ENCODE results near the gene OCIAD1.
"Not testable (repeated sequence)": the region's sequence is repeated elsewhere in the genome, so short reads cannot be mapped to it uniquely, and the experiment has no call there.

Gene OCIAD1

GRCh38 chr4:48830706-48831531, at the start of gene OCIAD1:
Gene OCIAD1 (plus strand): TSS chr4:48831088. CDS start chr4:48832625, 1,537 bp downstream.
- peak; percentile 100 for DNase-seq (ENCODE audit: low read depth)

GRCh38 chr4:48781968-48782367, 48.9 kb upstream of the OCIAD1 start:
- no peak for DNase-seq (ENCODE audit: low read depth)

- no peak for DNase-seq (ENCODE audit: low read depth)
These were observed 45.6 kb upstream of the OCIAD1 start for GRCh38 chr4:48785302-48785701.

GRCh38 chr4:48786549-48786948, 44.3 kb upstream of the OCIAD1 start:
- DNase-seq (ENCODE audit: low read depth) = no peak

GRCh38 chr4:48787056-48787455, 43.8 kb upstream of the OCIAD1 start:
- DNase-seq (ENCODE audit: low read depth) = no peak

- no peak for DNase-seq (ENCODE audit: low read depth)
These were observed 40.3 kb upstream of the OCIAD1 start for GRCh38 chr4:48790561-48790960.

GRCh38 chr4:48791313-48791712, 39.6 kb upstream of the OCIAD1 start:
- DNase-seq (ENCODE audit: low read depth) = no peak

- DNase-seq (ENCODE audit: low read depth) = peak; percentile 4
These were observed 38.4 kb upstream of the OCIAD1 start for GRCh38 chr4:48792348-48793006.

GRCh38 chr4:48795108-48795507, 35.8 kb upstream of the OCIAD1 start:
- no peak for DNase-seq (ENCODE audit: low read depth)

- no peak for DNase-seq (ENCODE audit: low read depth)
These were observed 34.5 kb upstream of the OCIAD1 start for GRCh38 chr4:48796191-48796926.

- no peak for DNase-seq (ENCODE audit: low read depth)
These were observed 33.8 kb upstream of the OCIAD1 start for GRCh38 chr4:48796927-48797679.

- no peak for DNase-seq (ENCODE audit: low read depth)
These were observed 32.8 kb upstream of the OCIAD1 start for GRCh38 chr4:48798117-48798516.

- DNase-seq (ENCODE audit: low read depth) = no peak
These were observed 31.7 kb upstream of the OCIAD1 start for GRCh38 chr4:48799157-48799556.

GRCh38 chr4:48800155-48800554, 30.7 kb upstream of the OCIAD1 start:
- DNase-seq (ENCODE audit: low read depth) = not testable (repeated sequence)

GRCh38 chr4:48801016-48801715, 29.7 kb upstream of the OCIAD1 start:
- no peak for DNase-seq (ENCODE audit: low read depth)

- DNase-seq (ENCODE audit: low read depth) = no peak
These were observed 26.1 kb upstream of the OCIAD1 start for GRCh38 chr4:48804584-48805301.

- DNase-seq (ENCODE audit: low read depth) = no peak
These were observed 18.0 kb upstream of the OCIAD1 start for GRCh38 chr4:48812866-48813265.

- no peak for DNase-seq (ENCODE audit: low read depth)
These were observed 16.9 kb upstream of the OCIAD1 start for GRCh38 chr4:48813964-48814363.

GRCh38 chr4:48815483-48815882, 15.4 kb upstream of the OCIAD1 start:
- no peak for DNase-seq (ENCODE audit: low read depth)

GRCh38 chr4:48816297-48816696, 14.6 kb upstream of the OCIAD1 start:
- not testable (repeated sequence) for DNase-seq (ENCODE audit: low read depth)

GRCh38 chr4:48816971-48817370, 13.9 kb upstream of the OCIAD1 start:
- no peak for DNase-seq (ENCODE audit: low read depth)

Measured in fibroblast of the conjunctiva (primary cell).